Endothelial cell of coronary artery (primary cell): Measurements from ENCODE around the gene LRRC37A2. TPM values are rescaled to one million over a fixed set of nuclear protein-coding genes. Genes with fewer than 3 reads are reported as not detected.

Source experiments
- total RNA-seq: library from RNA; depleted of rRNA; stranded (reverse); fragments of >200 nt; gene quantifications from 2 replicates; pipeline ENCODE4 v1.2.3, GENCODE V29; 2014

The LRRC37A2 gene
- total RNA-seq = 3.1 TPM in 2 replicates

DNA sequence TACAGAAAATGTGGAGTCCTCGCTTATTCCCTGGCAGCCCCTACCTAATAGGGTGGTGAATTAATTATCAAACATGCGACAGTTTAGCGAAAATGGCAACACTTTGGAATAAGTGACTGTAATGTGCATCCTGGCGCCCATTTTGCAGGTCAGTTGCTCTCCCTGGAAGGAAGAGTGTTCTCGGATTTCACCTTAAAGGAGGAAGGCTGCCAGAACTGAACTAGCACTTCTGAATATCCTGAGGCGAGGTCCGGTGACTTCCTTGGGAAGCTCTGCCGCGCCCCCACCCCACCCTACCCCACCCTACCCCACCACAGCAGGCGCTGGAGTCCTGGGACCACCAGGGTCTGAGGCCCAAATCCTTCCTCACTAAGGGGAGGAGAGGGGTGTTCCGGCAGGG is at the start of gene LRRC37A2:
Gene LRRC37A2 (plus strand): TSS at position 301 of the 400 bp plus-strand sequence. CDS start 245 bp downstream, outside the sequence.

DNA sequence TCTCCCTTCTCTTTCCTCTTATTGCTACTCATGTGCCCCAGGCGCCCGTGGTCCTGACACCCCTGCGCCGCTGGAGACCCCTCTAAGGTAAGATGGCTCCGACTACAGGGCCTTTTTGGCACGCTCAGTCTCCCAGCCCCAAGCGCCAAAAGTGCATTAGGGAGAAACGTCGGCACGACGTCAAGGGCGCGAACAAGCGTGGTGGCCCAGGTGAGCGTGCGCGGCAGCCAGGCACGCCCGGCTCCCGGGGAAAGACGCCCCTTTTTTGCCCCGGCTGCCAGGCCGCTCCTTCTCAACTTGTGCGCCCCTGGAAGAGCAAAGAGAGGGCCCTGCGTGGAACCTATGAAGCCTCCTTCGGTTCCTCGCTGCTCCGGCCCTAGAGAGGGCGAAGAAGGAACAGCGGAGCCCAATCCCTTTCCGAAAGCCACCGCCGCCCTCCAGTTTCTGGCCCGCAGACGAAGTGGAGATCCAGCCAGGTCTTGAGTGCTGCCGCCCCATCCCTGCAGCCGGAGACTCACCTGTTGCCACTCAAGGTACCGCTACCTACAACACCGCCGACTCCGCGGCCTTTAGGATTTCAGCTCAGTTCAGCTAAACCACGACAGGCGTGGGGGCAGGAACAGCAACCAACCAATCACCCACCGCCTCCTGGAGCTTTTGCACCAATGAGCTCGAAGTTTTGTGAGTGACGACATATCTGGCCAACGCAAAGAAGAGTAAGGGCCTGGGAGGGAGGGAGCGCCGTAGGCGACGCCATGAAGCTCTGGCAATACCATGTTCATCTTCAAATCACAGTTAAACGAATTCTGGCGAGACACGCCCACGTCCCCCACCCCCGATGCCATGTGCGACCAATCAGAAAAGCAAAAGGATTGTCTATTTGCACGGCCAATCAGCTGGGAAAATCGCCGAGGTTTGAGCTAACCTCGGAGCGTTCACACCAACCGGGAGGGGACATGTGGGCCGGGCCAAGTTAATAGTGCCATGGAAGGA is 67.1 kb downstream of the LRRC37A2 start, which contains the start of gene ARL17A:
Gene ARL17A (minus strand): TSS at position 609 of the 993 bp plus-strand sequence. CDS start 3,369 bp downstream, outside the sequence.

DNA sequence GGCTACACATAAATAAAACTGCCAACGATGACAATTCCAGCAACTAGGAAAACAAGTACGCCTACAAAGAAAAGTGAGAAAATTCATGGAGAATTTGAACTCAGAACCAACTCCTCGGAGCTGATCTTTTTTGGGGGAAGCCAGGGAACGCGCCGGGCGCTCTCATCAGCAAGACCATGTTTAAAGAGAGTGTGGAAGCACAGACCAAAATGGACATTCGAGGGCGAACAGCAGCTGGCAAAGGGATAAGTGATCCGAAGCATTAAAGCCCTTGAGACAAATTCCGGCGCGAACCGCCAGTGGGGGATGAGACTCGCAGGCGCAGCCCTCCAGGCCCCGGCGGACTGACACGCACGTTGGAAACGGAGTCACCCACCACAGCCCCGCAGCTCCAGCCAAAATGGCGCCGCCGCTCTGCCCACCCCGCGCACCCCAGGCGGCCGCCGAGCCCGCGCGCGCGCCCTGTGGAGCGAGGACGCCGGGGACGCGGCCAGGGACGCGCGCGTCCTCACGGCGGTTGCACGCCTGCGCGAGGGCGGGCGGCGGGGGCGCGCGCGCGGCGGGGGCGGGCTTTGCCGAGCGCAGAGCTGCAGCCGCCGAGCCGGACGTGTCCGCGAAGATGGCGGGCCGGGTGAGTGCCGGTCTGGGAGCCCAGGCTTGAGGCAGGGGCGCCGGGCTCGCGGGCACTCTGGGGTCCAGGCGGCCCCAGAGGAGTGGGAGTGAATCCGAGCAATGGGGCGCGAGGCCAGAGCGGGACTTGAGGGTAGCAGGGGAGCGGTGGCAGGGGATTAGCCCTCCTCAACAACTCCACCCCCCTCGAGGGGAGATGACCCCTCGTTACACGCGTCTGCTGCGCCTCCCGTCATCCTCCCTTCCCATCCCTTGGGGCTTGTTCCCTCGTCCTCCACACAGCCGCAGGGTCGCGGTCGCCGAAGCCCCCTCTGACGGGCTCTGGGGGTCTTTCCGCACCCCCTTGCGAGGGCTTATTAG is 78.2 kb downstream of the LRRC37A2 start, which contains the start of gene NSF:
Gene NSF (plus strand): TSS at position 513 of the 990 bp plus-strand sequence. CDS start 107 bp downstream, at position 620.

Other genes with a start within 250 kb of the LRRC37A2 start
- 1.1 and 1.8 TPM in 2 replicates for gene LRRC37A, start 217.3 kb upstream of the LRRC37A2 start, total RNA-seq
- gene ARL17B, start 150.7 kb upstream of the LRRC37A2 start, total RNA-seq = 2.1 and 2.5 TPM in 2 replicates
- gene ARL17A, start 67.2 kb downstream of the LRRC37A2 start, total RNA-seq = 1.4 and 4.2 TPM in 2 replicates
- gene NSF, start 78.2 kb downstream of the LRRC37A2 start, total RNA-seq = 32.8 and 42.3 TPM in 2 replicates